ENCODE results near the gene JARID2. TPM values are rescaled to one million over a fixed set of nuclear protein-coding genes. Genes with fewer than 3 reads are reported as not detected.

The JARID2 gene
- total and polyA plus RNA-seq, 4 donors = 3.8 to 14.8 (median 12.0) TPM

GRCh38 chr6:15522026-15522425 lies 276.2 kb downstream of the JARID2 start:
- ATAC-seq (ENCODE audit: insufficient read depth, low FRiP score) = no peak
- Histone ChIP-seq H3K4me1 (ENCODE audit: control insufficient read depth in 5 of 5, insufficient read depth in 5 of 5, low read length in 5 of 5) (peaks cover 0 to 1% (median 0%) of the 10 kb centered on the region in 5 donors), H3K9me3 (ENCODE audit: control insufficient read depth in 4 of 4, insufficient read depth in 3 of 4, low read length in 3 of 4) (no peaks in the 10 kb centered on the region), H3K9ac (ENCODE audit: insufficient read depth in 1 of 2, low read length in 2 of 2) (no peak overlapping the region), H3K36me3 (ENCODE audit: control insufficient read depth in 4 of 4, insufficient read depth in 4 of 4, low read length in 4 of 4) (peaks cover 3 to 44% (median 33%) of the 10 kb centered on the region in 4 donors), H3K4me3 (no peak overlapping the region), H3K27ac (ENCODE audit: low read depth in 1 of 2, low read length in 1 of 2) (no peak overlapping the region), H3K27me3 (ENCODE audit: control insufficient read depth in 3 of 3, insufficient read depth in 3 of 3, low read length in 2 of 3) (no peaks in the 10 kb centered on the region)
- no peak for TF ChIP-seq CTCF (IDR thresholded peaks at IDR 0.05; ENCODE audit: control extremely low read depth, extremely low read depth)
- WGBS, 2 donors = 85 to 92% methylated on average over 9 of the region's 9 CpGs
- no peak for DNase-seq

- Histone ChIP-seq H3K27ac (ENCODE audit: low read depth in 1 of 2, low read length in 1 of 2) (no peak overlapping the region), H3K4me3 (no peak overlapping the region), H3K9ac (ENCODE audit: insufficient read depth in 1 of 2, low read length in 2 of 2) (no peak overlapping the region), H3K4me1 (ENCODE audit: control insufficient read depth in 5 of 5, insufficient read depth in 5 of 5, low read length in 5 of 5) (peaks cover 0 to 1% (median 0%) of the 10 kb centered on the region in 5 donors), H3K9me3 (ENCODE audit: control insufficient read depth in 4 of 4, insufficient read depth in 3 of 4, low read length in 3 of 4) (no peaks in the 10 kb centered on the region), H3K27me3 (ENCODE audit: control insufficient read depth in 3 of 3, insufficient read depth in 3 of 3, low read length in 2 of 3) (no peaks in the 10 kb centered on the region), H3K36me3 (ENCODE audit: control insufficient read depth in 4 of 4, insufficient read depth in 4 of 4, low read length in 4 of 4) (peaks cover 3 to 40% (median 33%) of the 10 kb centered on the region in 4 donors)
- no peak for TF ChIP-seq CTCF (IDR thresholded peaks at IDR 0.05; ENCODE audit: control extremely low read depth, extremely low read depth)
- ATAC-seq (ENCODE audit: insufficient read depth, low FRiP score) (no peak), DNase-seq (no peak)
- 55 to 63% methylated on average over 6 of the region's 6 CpGs for WGBS, 2 donors
Measured at GRCh38 chr6:15522427-15522826, 276.6 kb downstream of the JARID2 start.

- Histone ChIP-seq H3K36me3 (ENCODE audit: control insufficient read depth in 4 of 4, insufficient read depth in 4 of 4, low read length in 4 of 4) (peaks cover 3 to 40% (median 29%) of the 10 kb centered on the region in 4 donors), H3K4me3 (no peak overlapping the region), H3K4me1 (ENCODE audit: control insufficient read depth in 5 of 5, insufficient read depth in 5 of 5, low read length in 5 of 5) (peaks cover 0 to 1% (median 0%) of the 10 kb centered on the region in 5 donors), H3K9me3 (ENCODE audit: control insufficient read depth in 4 of 4, insufficient read depth in 3 of 4, low read length in 3 of 4) (no peaks in the 10 kb centered on the region), H3K27ac (ENCODE audit: low read depth in 1 of 2, low read length in 1 of 2) (no peak overlapping the region), H3K27me3 (ENCODE audit: control insufficient read depth in 3 of 3, insufficient read depth in 3 of 3, low read length in 2 of 3) (no peaks in the 10 kb centered on the region), H3K9ac (ENCODE audit: insufficient read depth in 1 of 2, low read length in 2 of 2) (no peak overlapping the region)
- DNase-seq = no peak
- ATAC-seq (ENCODE audit: insufficient read depth, low FRiP score) = no peak
- WGBS, 2 donors = 87 to 92% methylated on average over 16 of the region's 16 CpGs
- no peak for TF ChIP-seq CTCF (IDR thresholded peaks at IDR 0.05; ENCODE audit: control extremely low read depth, extremely low read depth)
Measured at GRCh38 chr6:15522856-15523529, 277.1 kb downstream of the JARID2 start.
